Loucy (cell line): ENCODE results near the gene ZNF853.

ENCODE experiments used
- EZH2phosphoT487 ChIP-seq: fragments of 200-600 bp; IDR thresholded peaks from 2 replicates; pipeline ENCODE4 v1.6.1; 2018; ENCODE audit warnings: antibody characterized with exemption, mild to moderate bottlenecking, moderate library complexity, borderline replicate concordance
- TF ChIP-seq, protein P1 (sequence below): fragments of 200-600 bp; sonication (generic); conservative IDR thresholded peaks from 2 replicates; pipeline ENCODE4 v1.5.1; 2014; ENCODE audit warnings: mild to moderate bottlenecking, antibody characterized with exemption, low read length

DNA sequence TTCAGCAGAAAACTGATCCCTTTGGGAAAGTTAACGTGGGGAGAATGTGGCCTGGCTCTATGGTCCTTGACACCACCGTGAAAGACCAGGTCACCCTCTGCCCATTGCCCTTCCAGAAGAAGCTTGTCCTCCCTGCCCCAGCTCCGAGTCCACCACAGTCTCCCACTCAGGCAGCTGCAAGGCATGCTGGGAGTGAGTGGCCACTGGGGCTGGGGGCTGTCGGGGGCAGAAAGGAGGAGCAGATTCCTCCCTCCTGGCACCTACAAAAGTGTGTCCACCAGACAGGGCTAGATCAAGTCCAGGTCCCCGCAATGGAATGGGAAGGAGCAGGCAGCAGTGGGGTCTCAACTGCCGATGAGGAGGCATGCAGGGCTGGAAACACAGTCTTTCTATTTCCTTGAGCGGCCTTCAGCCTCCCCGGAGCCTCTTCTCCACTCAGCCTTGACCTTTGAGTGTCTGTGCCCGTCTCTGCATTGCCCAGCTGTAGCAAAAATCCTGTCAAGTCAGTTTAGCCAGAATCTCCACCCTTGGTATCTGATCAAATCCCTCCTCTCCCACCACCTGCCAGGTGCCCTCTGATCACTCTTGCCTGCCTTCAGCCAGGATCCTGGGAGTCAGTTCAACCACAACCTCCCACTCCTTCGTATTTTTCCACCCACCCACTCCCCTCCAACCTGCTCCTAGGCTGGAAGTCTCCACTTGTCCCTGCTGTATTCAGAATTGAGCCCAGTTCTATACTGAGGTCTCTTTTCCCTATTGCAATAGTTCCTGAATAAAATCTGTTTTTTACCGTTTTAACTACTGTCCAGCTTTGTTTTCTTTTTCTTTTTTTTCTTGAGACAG, 14.8 kb downstream of the ZNF853 start:
- TF ChIP-seq, protein P1, sequence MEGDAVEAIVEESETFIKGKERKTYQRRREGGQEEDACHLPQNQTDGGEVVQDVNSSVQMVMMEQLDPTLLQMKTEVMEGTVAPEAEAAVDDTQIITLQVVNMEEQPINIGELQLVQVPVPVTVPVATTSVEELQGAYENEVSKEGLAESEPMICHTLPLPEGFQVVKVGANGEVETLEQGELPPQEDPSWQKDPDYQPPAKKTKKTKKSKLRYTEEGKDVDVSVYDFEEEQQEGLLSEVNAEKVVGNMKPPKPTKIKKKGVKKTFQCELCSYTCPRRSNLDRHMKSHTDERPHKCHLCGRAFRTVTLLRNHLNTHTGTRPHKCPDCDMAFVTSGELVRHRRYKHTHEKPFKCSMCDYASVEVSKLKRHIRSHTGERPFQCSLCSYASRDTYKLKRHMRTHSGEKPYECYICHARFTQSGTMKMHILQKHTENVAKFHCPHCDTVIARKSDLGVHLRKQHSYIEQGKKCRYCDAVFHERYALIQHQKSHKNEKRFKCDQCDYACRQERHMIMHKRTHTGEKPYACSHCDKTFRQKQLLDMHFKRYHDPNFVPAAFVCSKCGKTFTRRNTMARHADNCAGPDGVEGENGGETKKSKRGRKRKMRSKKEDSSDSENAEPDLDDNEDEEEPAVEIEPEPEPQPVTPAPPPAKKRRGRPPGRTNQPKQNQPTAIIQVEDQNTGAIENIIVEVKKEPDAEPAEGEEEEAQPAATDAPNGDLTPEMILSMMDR: no peak
- TF ChIP-seq EZH2phosphoT487: no peak
